ENCODE data around the gene C2CD4B. TPM values are rescaled to one million over a fixed set of nuclear protein-coding genes. Genes with fewer than 3 reads are reported as not detected.
A peak's percentile ranks its signal among the peaks of the same experiment; 100 is the strongest.

C2CD4B gene
- total RNA-seq, 1 experiment from 2014 or later: 0.13 TPM

DNA sequence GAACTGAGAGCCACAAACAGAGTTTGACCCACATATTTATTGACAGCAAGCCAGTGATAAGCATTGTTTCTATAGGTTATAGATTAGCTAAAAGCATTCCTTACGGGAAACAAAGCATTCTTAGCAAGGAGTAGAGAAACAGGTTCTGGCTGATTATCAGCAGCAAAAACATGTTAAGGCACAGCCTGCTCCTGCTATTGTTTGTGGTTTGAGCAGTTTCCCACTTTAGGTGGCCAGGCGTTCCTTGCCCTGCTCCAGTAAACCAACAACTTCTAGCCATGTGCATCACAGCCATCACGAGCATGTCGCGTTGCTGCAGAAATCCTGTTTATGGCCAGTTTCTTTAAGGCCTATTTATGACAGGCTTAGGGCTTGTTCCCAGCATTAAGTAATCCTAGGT lies 44.7 kb upstream of the C2CD4B start:
- no peak overlapping the region for H3K27ac ChIP-seq (ENCODE audit: insufficient read length, low read depth, low read length)
- no peaks in the 10 kb centered on the region for H3K79me2 ChIP-seq (ENCODE audit: insufficient read depth, low read length)
- no peak overlapping the region for H3K18ac ChIP-seq (ENCODE audit: insufficient read length, low read depth, low read length)
- H4K91ac ChIP-seq (ENCODE audit: insufficient read length, low read depth, low read length): no peak overlapping the region
- no peak overlapping the region for H3K9ac ChIP-seq (ENCODE audit: extremely low read depth, insufficient read length, low read length)
- no peaks in the 10 kb centered on the region; the same call in 1 of the 2 replicates for H3K27me3 ChIP-seq (ENCODE audit: insufficient read depth, low read length)
- peaks cover 6 to 14% (median 6%) of the 10 kb centered on the region in 3 experiments; a peak in 5 of 7 replicates for H3K36me3 Mint-ChIP-seq (ENCODE audit: insufficient read depth in 1 of 3, low read depth in 3 of 3)
- H3K79me1 ChIP-seq (ENCODE audit: insufficient read depth, low read depth, low read length, poor library complexity, severe bottlenecking): no peaks in the 10 kb centered on the region
- peaks cover 20 to 27% of the 10 kb centered on the region in 2 experiments for H3K9me3 Mint-ChIP-seq
- no peak overlapping the region for H2BK15ac ChIP-seq (ENCODE audit: low read depth, low read length)
- H3K9me3 ChIP-seq (ENCODE audit: control insufficient read depth, low read depth, low read length): peaks cover 9% of the 10 kb centered on the region
- no peak overlapping the region for H2BK120ac ChIP-seq (ENCODE audit: low read depth, low read length, poor library complexity, severe bottlenecking)
- no peak overlapping the region for H3T11ph ChIP-seq (ENCODE audit: low read length)
- H3K4ac ChIP-seq (ENCODE audit: low read depth, low read length): no peak overlapping the region
- H3K4me1 Mint-ChIP-seq: peaks cover 10 to 18% of the 10 kb centered on the region in 2 experiments
- TF ChIP-seq, protein P1, sequence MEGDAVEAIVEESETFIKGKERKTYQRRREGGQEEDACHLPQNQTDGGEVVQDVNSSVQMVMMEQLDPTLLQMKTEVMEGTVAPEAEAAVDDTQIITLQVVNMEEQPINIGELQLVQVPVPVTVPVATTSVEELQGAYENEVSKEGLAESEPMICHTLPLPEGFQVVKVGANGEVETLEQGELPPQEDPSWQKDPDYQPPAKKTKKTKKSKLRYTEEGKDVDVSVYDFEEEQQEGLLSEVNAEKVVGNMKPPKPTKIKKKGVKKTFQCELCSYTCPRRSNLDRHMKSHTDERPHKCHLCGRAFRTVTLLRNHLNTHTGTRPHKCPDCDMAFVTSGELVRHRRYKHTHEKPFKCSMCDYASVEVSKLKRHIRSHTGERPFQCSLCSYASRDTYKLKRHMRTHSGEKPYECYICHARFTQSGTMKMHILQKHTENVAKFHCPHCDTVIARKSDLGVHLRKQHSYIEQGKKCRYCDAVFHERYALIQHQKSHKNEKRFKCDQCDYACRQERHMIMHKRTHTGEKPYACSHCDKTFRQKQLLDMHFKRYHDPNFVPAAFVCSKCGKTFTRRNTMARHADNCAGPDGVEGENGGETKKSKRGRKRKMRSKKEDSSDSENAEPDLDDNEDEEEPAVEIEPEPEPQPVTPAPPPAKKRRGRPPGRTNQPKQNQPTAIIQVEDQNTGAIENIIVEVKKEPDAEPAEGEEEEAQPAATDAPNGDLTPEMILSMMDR (conservative IDR thresholded peaks at IDR 0.05): no peak
- DNase-seq: no peak
- no peak overlapping the region for H2BK20ac ChIP-seq (ENCODE audit: low read depth, low read length, poor library complexity, severe bottlenecking)
- no peak overlapping the region for H4K5ac ChIP-seq (ENCODE audit: insufficient read length, low read depth, low read length)
- WGBS (ENCODE audit: extremely low coverage, insufficient read length, low lambda C conversion rate): no CpG with 5 or more reads among the region's 5 CpGs
- no peaks in the 10 kb centered on the region for H3K4me1 ChIP-seq (ENCODE audit: insufficient read depth, low read length)
- H3K14ac ChIP-seq (ENCODE audit: insufficient read depth, low read length): no peak overlapping the region
- H2BK5ac ChIP-seq (ENCODE audit: insufficient read length, low read length): no peak overlapping the region
- H3K27ac Mint-ChIP-seq: peak overlapping the region in 2 of 3 experiments; percentile 0 to 86; a peak in 2 of 7 replicates
- no peaks in the 10 kb centered on the region; the same call in none of the 2 replicates for H3K27me3 Mint-ChIP-seq (ENCODE audit: low read depth)
- H3K23me2 ChIP-seq (ENCODE audit: insufficient read length, low read depth, low read length, poor library complexity, severe bottlenecking): no peaks in the 10 kb centered on the region
- no peak overlapping the region for H2BK12ac ChIP-seq (ENCODE audit: insufficient read length, low read depth, low read length)
- H3K23ac ChIP-seq (ENCODE audit: insufficient read length, low read depth, low read length): no peak overlapping the region
- no peak overlapping the region for H3K4me2 ChIP-seq (ENCODE audit: insufficient read depth, insufficient read length, low read length)
- H3K56ac ChIP-seq (ENCODE audit: insufficient read length, low read depth, low read length): no peak overlapping the region
- no peak overlapping the region for H2AFZ ChIP-seq (ENCODE audit: low read length)
- no peak overlapping the region for H2AK5ac ChIP-seq (ENCODE audit: insufficient read length, low read length)
- H3K4me3 Mint-ChIP-seq: no peak overlapping the region
- H4K8ac ChIP-seq (replicated peaks; ENCODE audit: insufficient read length, low read depth, low read length): no peak overlapping the region
- no peaks in the 10 kb centered on the region for H4K20me1 ChIP-seq (ENCODE audit: control insufficient read depth, insufficient read depth, insufficient read length)
